OCI-LY7 (cell line): ENCODE measurements around the gene SPTBN4. TPM values are rescaled to one million over a fixed set of nuclear protein-coding genes. Genes with fewer than 3 reads are reported as not detected.
"Not testable (repeated sequence)": the region's sequence is repeated elsewhere in the genome, so short reads cannot be mapped to it uniquely, and the experiment has no call there.

ENCODE experiments used
- BruUV-seq: library from RNA; stranded (reverse); fragments of 400-500 nt; replicated peaks from 2 replicates; lab custom pipeline; 2021; lab: Mats Ljungman, UMichigan
- CTCF ChIA-PET: fragments of 300-600 bp; sonication (Branson Sonifier 250); formaldehyde crosslinking; loops from one replicate; lab custom pipeline; 2022; ENCODE audit warnings: antibody characterized with exemption; ENCODE audit not compliant: unreplicated experiment; lab: Charles Lee
- POLR2A ChIA-PET: fragments of 300-600 bp; sonication (Branson Sonifier 250); formaldehyde crosslinking; loops from one replicate; lab custom pipeline; 2022; ENCODE audit warnings: antibody characterized with exemption; lab: Charles Lee
- DNase-seq: peaks from one replicate; pipeline ENCODE4 v3.0.0-alpha.2; 2015; ENCODE audit warnings: low spot score
- H2AFZ ChIP-seq: fragments of 200-600 bp; sonication (generic), shearing (Covaris generic); 2 replicates; pipeline ENCODE4 v1.6.1; 2014; ENCODE audit warnings: mild to moderate bottlenecking, antibody characterized with exemption, low read length, moderate library complexity
- H3K27ac ChIP-seq: fragments of 200-600 bp; sonication (generic); 2 replicates; pipeline ENCODE4 v1.5.1; 2014; ENCODE audit warnings: mixed run types, low read depth, mild to moderate bottlenecking, moderate library complexity, low read length, inconsistent platforms; ENCODE audit not compliant: poor library complexity, severe bottlenecking
- H3K36me3 ChIP-seq: fragments of 200-600 bp; sonication (generic); 2 replicates; pipeline ENCODE4 v1.6.1; 2014; ENCODE audit warnings: mild to moderate bottlenecking, antibody characterized with exemption, low read length, moderate library complexity, mixed read lengths; ENCODE audit not compliant: insufficient read depth
- H3K4me1 ChIP-seq: fragments of 200-600 bp; sonication (generic); 2 replicates; pipeline ENCODE4 v1.5.1; 2014; ENCODE audit warnings: mild to moderate bottlenecking, low read length; ENCODE audit not compliant: insufficient read depth, poor library complexity, severe bottlenecking
- H3K4me2 ChIP-seq: fragments of 200-600 bp; sonication (generic); 2 replicates; pipeline ENCODE4 v1.6.1; 2014; ENCODE audit warnings: mild to moderate bottlenecking, low read length
- H3K4me3 ChIP-seq: fragments of 200-600 bp; sonication (generic); 2 replicates; pipeline ENCODE4 v1.5.1; 2014; ENCODE audit warnings: mild to moderate bottlenecking, low read depth, low read length; ENCODE audit not compliant: poor library complexity, severe bottlenecking
- H3K79me2 ChIP-seq: fragments of 200-600 bp; sonication (generic); 2 replicates; pipeline ENCODE4 v1.6.1; 2016; ENCODE audit warnings: low read depth, mild to moderate bottlenecking, low read length, moderate library complexity, mixed read lengths; ENCODE audit not compliant: insufficient read depth
- H3K9me2 ChIP-seq: fragments of 200-600 bp; sonication (generic); 2 replicates; pipeline ENCODE4 v1.6.1; 2016; ENCODE audit warnings: mild to moderate bottlenecking, low read length, mixed read lengths; ENCODE audit not compliant: insufficient read depth
- H3K9me3 ChIP-seq: fragments of 200-600 bp; sonication (generic); 2 replicates; pipeline ENCODE4 v1.6.1; 2014; ENCODE audit warnings: mild to moderate bottlenecking, mixed run types, low read length, mixed read lengths
- H4K20me1 ChIP-seq: fragments of 200-600 bp; sonication (generic); 2 replicates; pipeline ENCODE4 v1.6.1; 2014; ENCODE audit warnings: mild to moderate bottlenecking, antibody characterized with exemption, low read length, moderate library complexity, mixed read lengths; ENCODE audit not compliant: insufficient read depth
- CTCF ChIP-seq: fragments of 200-600 bp; sonication (generic); conservative IDR thresholded peaks from 2 replicates; pipeline ENCODE4 v1.5.1; 2014; ENCODE audit warnings: mild to moderate bottlenecking, antibody characterized with exemption, low read length, moderate library complexity, mixed read lengths
- EZH2phosphoT487 ChIP-seq: fragments of 200-600 bp; sonication (generic); IDR thresholded peaks from 2 replicates; pipeline ENCODE4 v1.6.1; 2018; ENCODE audit warnings: low read depth, borderline replicate concordance, mild to moderate bottlenecking, mixed run types, antibody characterized with exemption, low read length, moderate library complexity, mixed read lengths
- intact Hi-C: fragments of 100-400 bp; cut with micrococcal nuclease; formaldehyde crosslinking; loops from one replicate; pipeline ENCODE4 v1.10.0; 2022; ENCODE audit not compliant: unreplicated experiment
- total RNA-seq, 2 experiments: library from RNA; depleted of rRNA in 1 of 2; stranded (reverse); fragments of >200 nt in 1 of 2; shearing (Covaris generic) in 1 of 2; gene quantifications; 2 replicates each; pipeline ENCODE4 v1.2.3, GENCODE V29; 2014 to 2022

The SPTBN4 gene
- total RNA-seq, 2 experiments from 2014 or later = 4.1 to 6.3 TPM

- Histone ChIP-seq H3K4me3 (no peak overlapping the region), H3K9me3 (no peaks in the 10 kb centered on the region), H2AFZ (no peak overlapping the region), H3K27ac (no peak overlapping the region), H3K4me1 (peaks cover 41% of the 10 kb centered on the region), H3K79me2 (no peaks in the 10 kb centered on the region), H3K4me2 (no peak overlapping the region), H3K36me3 (no peaks in the 10 kb centered on the region), H4K20me1 (no peaks in the 10 kb centered on the region), H3K9me2 (no peaks in the 10 kb centered on the region)
- intact Hi-C loops = loop anchor here (5.0 kb wide), 2 partner anchors 53 to 153 kb away; no protein-coding TSS in a partner anchor
- TF ChIP-seq EZH2phosphoT487 = no peak
- TF ChIP-seq CTCF = no peak
- POLR2A ChIA-PET = interaction anchor here (0.7 to 1.1 kb wide), 2 partner anchors 24 to 111 kb away, joined by 3 to 4 read pairs; no protein-coding TSS in a partner anchor
- CTCF ChIA-PET = no interaction called here
- BruUV-seq = no TSS peak
- DNase-seq = no peak
These were observed 6.6 kb upstream of the SPTBN4 start for GRCh38 chr19:40460185-40460584.

- H3K4me1 ChIP-seq = peaks cover 51% of the 10 kb centered on the region
- H3K9me3 ChIP-seq = no peaks in the 10 kb centered on the region
- peak overlapping the region; percentile 2 for H3K4me3 ChIP-seq
- peak overlapping the region; percentile 76 for H2AFZ ChIP-seq
- no peak for TF ChIP-seq EZH2phosphoT487
- no peak for TF ChIP-seq CTCF
- H3K36me3 ChIP-seq = no peaks in the 10 kb centered on the region
- POLR2A ChIA-PET = interaction anchor here (0.7 kb wide), 3 partner anchors 51 to 142 kb away, joined by 3 to 5 read pairs (median 4); no protein-coding TSS in a partner anchor
- peak; percentile 91 for DNase-seq
- intact Hi-C loops = loop anchor here (5.0 kb wide), 2 partner anchors 54 to 154 kb away; no protein-coding TSS in a partner anchor
- no peaks in the 10 kb centered on the region for H3K79me2 ChIP-seq
- H3K4me2 ChIP-seq = peak overlapping the region; percentile 52
- CTCF ChIA-PET = no interaction called here
- no TSS peak for BruUV-seq
- peak overlapping the region; percentile 76 for H3K27ac ChIP-seq
- H3K9me2 ChIP-seq = no peaks in the 10 kb centered on the region
- no peaks in the 10 kb centered on the region for H4K20me1 ChIP-seq
These were observed 5.1 kb upstream of the SPTBN4 start for GRCh38 chr19:40461669-40462221.

- ChIA-PET POLR2A (interaction anchor here (0.6 to 0.9 kb wide), 2 partner anchors 38 to 73 kb away, joined by 3 read pairs; partner anchors contain the start of gene SERTAD1), CTCF (interaction anchor here (0.9 to 1.2 kb wide), 2 partner anchors 15 to 20 kb away, joined by 3 to 5 read pairs; no protein-coding TSS in a partner anchor)
- H3K4me3 ChIP-seq, BruUV-seq, H4K20me1 ChIP-seq, H3K79me2 ChIP-seq, DNase-seq, H3K4me2 ChIP-seq, H3K36me3 ChIP-seq, H2AFZ ChIP-seq, H3K9me2 ChIP-seq, H3K27ac ChIP-seq, H3K9me3 ChIP-seq: not testable (repeated sequence)
- peaks cover 51% of the 10 kb centered on the region for H3K4me1 ChIP-seq
- intact Hi-C loops = loop anchor here (2.0 to 5.0 kb wide), 4 partner anchors 43 to 156 kb away; no protein-coding TSS in a partner anchor
These were observed 3.2 kb upstream of the SPTBN4 start for GRCh38 chr19:40463587-40464037.
